Tibial nerve (tissue), 4 donors: ENCODE results near the gene LCA5.

Experiments
- CTCF ChIP-seq, 5 experiments: fragments of 200-600 bp in 3 of 5; fragments of 450-650 bp in 2 of 5; sonication (generic) in 3 of 5; IDR thresholded peaks; one replicate each; pipeline ENCODE4 v1.5.1; 2016 to 2019; ENCODE audit warnings: antibody characterized with exemption in 5 of 5, mild to moderate bottlenecking in 3 of 5, moderate library complexity in 2 of 5
- EP300 ChIP-seq, 2 donors: sonication (generic); formaldehyde crosslinking; IDR thresholded peaks; one replicate each; pipeline ENCODE4 v1.6.1; 2017; ENCODE audit warnings: antibody characterized with exemption in 2 of 2, mild to moderate bottlenecking in 1 of 2
- POLR2A ChIP-seq, 2 donors: fragments of 450-650 bp; IDR thresholded peaks; one replicate each; pipeline ENCODE4 v1.6.1; 2017; ENCODE audit warnings: antibody characterized with exemption in 2 of 2, mild to moderate bottlenecking in 2 of 2, moderate library complexity in 2 of 2

GRCh38 chr6:79557673-79558467 lies 20.6 kb upstream of the LCA5 start:
- TF ChIP-seq CTCF (IDR thresholded peaks at IDR 0.05) (no peak), EP300 (IDR thresholded peaks at IDR 0.05) (no peak), POLR2A (IDR thresholded peaks at IDR 0.05) (no peak)
